ENCODE data around the gene PTN.

DNA sequence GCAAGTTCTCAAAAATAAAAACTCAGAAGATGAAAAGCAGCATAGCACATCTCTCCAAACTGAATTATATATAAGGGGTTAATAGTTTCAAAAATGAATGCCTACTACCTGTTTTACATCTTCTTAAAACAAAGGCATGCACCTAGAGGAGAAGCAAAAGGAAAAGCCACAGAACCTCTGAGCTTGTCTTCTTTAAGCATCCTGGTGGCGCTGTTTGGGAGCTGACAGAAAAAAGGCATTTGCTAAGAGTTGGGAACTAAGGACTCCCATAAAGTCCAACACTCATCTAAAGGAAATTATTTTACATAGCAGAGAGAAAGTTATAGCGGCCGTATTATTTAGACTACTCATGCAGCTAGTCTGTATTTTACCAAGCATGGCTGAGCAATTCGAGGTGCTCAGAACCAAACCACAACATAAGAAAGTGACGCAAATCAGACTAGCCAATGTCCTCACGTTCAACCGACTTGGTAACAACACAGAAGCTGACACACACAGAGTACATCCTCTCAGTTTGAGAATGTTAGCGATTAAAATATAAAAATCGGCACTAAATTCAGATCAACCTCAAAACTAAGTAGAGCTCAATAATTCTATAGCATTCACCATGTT, 38.8 kb downstream of the PTN start:
- TF ChIP-seq, protein P1, sequence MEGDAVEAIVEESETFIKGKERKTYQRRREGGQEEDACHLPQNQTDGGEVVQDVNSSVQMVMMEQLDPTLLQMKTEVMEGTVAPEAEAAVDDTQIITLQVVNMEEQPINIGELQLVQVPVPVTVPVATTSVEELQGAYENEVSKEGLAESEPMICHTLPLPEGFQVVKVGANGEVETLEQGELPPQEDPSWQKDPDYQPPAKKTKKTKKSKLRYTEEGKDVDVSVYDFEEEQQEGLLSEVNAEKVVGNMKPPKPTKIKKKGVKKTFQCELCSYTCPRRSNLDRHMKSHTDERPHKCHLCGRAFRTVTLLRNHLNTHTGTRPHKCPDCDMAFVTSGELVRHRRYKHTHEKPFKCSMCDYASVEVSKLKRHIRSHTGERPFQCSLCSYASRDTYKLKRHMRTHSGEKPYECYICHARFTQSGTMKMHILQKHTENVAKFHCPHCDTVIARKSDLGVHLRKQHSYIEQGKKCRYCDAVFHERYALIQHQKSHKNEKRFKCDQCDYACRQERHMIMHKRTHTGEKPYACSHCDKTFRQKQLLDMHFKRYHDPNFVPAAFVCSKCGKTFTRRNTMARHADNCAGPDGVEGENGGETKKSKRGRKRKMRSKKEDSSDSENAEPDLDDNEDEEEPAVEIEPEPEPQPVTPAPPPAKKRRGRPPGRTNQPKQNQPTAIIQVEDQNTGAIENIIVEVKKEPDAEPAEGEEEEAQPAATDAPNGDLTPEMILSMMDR (IDR thresholded peaks at IDR 0.05; ENCODE audit: low read length) = no peak
- TF ChIP-seq EZH2phosphoT487 (IDR thresholded peaks at IDR 0.05; ENCODE audit: low read length) = no peak
- TF ChIP-seq EZH2 (optimal IDR thresholded peaks at IDR 0.05; ENCODE audit: low read depth, low read length) = no peak
